ENCODE measurements around the gene ZNF358. TPM values are rescaled to one million over a fixed set of nuclear protein-coding genes. Genes with fewer than 3 reads are reported as not detected.
A peak's percentile ranks its signal among the peaks of the same experiment; 100 is the strongest.

The ZNF358 gene
- total RNA-seq, 6 experiments from 2014 or later = 15.3 to 35.1 (median 24.8) TPM

GRCh38 chr19:7529246-7529600, 13.3 kb downstream of the ZNF358 start:
- WGBS (ENCODE audit: insufficient coverage, low coverage, low lambda C conversion rate, missing lambda C conversion rate) = 80% methylated on average over 2 of the region's 15 CpGs
- H3K4me1 ChIP-seq = peaks cover 0 to 5% (median 0%) of the 10 kb centered on the region in 4 donors
- H3K9me3 ChIP-seq = no peaks in the 10 kb centered on the region
- no peak overlapping the region for H3K4me3 ChIP-seq
- peak in 1 of 3 donors; percentile 44 for DNase-seq
- ATAC-seq = no peak
- peaks cover 0 to 10% (median 0%) of the 10 kb centered on the region in 4 donors for H3K36me3 ChIP-seq
- no peaks in the 10 kb centered on the region for H3K27me3 ChIP-seq
- intact Hi-C loops (cut with DNase I) = no loop called here
- no peak for TF ChIP-seq POLR2A (IDR thresholded peaks at IDR 0.05)
- no peak for TF ChIP-seq CTCF (IDR thresholded peaks at IDR 0.05)
- H3K27ac ChIP-seq = no peak overlapping the region

- Histone ChIP-seq H3K36me3 (peaks cover 0 to 5% (median 0%) of the 10 kb centered on the region in 4 donors), H3K4me1 (peaks cover 0 to 5% (median 0%) of the 10 kb centered on the region in 4 donors), H3K9me3 (no peaks in the 10 kb centered on the region), H3K27ac (no peak overlapping the region), H3K27me3 (no peaks in the 10 kb centered on the region), H3K4me3 (no peak overlapping the region)
- WGBS (ENCODE audit: insufficient coverage, low coverage, low lambda C conversion rate, missing lambda C conversion rate) = 97% methylated on average over 13 of the region's 33 CpGs
- DNase-seq (no peak), ATAC-seq (no peak)
- TF ChIP-seq CTCF (IDR thresholded peaks at IDR 0.05) (no peak), POLR2A (IDR thresholded peaks at IDR 0.05) (no peak)
- intact Hi-C loops (cut with DNase I) = loop anchor here in 1 of 2 donors (10.0 kb wide), 1 partner anchor 155 kb away; no protein-coding TSS in a partner anchor
Measured at GRCh38 chr19:7529610-7530490, 13.9 kb downstream of the ZNF358 start.

- intact Hi-C loops (cut with DNase I) = loop anchor here in 1 of 2 donors (10.0 kb wide), 1 partner anchor 159 kb away; no protein-coding TSS in a partner anchor
- Histone ChIP-seq H3K4me1 (peaks cover 0 to 10% (median 0%) of the 10 kb centered on the region in 4 donors), H3K36me3 (peaks cover 0 to 8% (median 3%) of the 10 kb centered on the region in 4 donors), H3K27me3 (no peaks in the 10 kb centered on the region), H3K4me3 (peak overlapping the region; percentile 80 to 92 (median 83)), H3K9me3 (no peaks in the 10 kb centered on the region), H3K27ac (peak overlapping the region; percentile 50 to 84 (median 66))
- 3% methylated on average over 7 of the region's 30 CpGs for WGBS (ENCODE audit: insufficient coverage, low coverage, low lambda C conversion rate, missing lambda C conversion rate)
- DNase-seq = peak in 2 of 3 donors; percentile 62 to 71
- peak in 2 of 4 donors; percentile 3 for ATAC-seq
- no peak for TF ChIP-seq CTCF (IDR thresholded peaks at IDR 0.05)
- TF ChIP-seq POLR2A (IDR thresholded peaks at IDR 0.05) = no peak
Measured at GRCh38 chr19:7533281-7533885, 17.5 kb downstream of the ZNF358 start.

GRCh38 chr19:7533925-7534480, 18.1 kb downstream of the ZNF358 start:
- Histone ChIP-seq H3K9me3 (no peaks in the 10 kb centered on the region), H3K27ac (peak overlapping the region; percentile 50 to 84 (median 66)), H3K27me3 (no peaks in the 10 kb centered on the region), H3K36me3 (peaks cover 0 to 12% (median 3%) of the 10 kb centered on the region in 4 donors), H3K4me3 (peak overlapping the region; percentile 80 to 92 (median 83)), H3K4me1 (peaks cover 0 to 10% (median 0%) of the 10 kb centered on the region in 4 donors)
- ATAC-seq (peak; percentile 65 to 71 (median 69)), DNase-seq (peak; percentile 86 to 89 (median 89))
- WGBS (ENCODE audit: insufficient coverage, low coverage, low lambda C conversion rate, missing lambda C conversion rate) = 0% methylated on average over 10 of the region's 41 CpGs
- TF ChIP-seq POLR2A (IDR thresholded peaks at IDR 0.05) = peak; percentile 59
- no peak for TF ChIP-seq CTCF (IDR thresholded peaks at IDR 0.05)
- intact Hi-C loops (cut with DNase I) = loop anchor here in 1 of 2 donors (10.0 kb wide), 1 partner anchor 159 kb away; no protein-coding TSS in a partner anchor

Measured in right lobe of liver (tissue), 6 donors.